Islet of Langerhans (tissue), 1 donor: ENCODE data around the gene NUP98.
"Not testable (repeated sequence)": the region's sequence is repeated elsewhere in the genome, so short reads cannot be mapped to it uniquely, and the experiment has no call there.

Experiments used
- FAIRE-seq: peaks from one replicate; lab custom pipeline; 2011; peaks lifted over from hg19 to GRCh38; lab: Jason Lieb, UNC

The NUP98 gene

DNA sequence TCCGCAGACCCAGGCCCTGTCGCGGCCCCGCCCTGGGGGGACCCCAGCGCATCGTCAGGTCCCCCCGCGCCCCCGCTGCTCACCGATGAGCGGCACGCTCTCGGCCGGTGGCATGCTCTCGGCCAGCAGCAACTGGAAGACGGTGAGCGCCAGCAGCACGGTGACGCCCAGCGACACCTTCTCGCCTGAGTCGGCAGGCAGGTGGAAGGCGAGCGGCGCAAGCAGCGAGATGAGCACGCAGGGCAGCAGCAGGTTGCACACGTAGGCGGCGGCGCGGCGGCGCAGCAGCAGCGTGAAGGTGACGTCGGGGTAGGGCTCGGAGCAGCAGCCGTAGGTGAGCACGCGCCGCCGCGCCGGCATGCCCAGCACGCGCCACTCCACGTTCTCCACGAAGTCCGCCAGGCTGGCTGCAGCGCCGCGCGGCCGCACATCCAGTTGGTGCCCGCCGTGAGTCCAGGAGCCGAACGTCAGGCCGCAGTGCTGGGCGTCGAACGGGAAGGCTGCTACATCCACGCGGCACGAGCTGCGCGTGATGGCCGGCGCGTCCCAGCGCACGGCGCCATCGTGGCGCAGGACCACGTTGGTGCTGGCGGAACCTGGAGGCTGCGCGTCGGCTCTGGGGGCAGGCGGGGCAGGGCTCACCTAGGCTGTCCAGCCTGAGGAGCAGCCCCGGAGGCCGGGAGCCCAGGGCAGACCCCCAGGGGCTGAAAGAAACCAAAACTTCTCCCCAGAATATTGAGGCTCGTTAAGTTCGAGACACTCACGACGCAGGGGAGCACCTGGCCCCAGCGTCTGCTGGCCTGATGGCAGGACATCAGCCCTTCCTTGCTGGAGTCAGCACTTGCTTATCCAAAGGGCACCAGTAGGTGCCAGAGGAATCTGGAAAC, 130.0 kb downstream of the NUP98 start:
- FAIRE-seq: no peak

DNA sequence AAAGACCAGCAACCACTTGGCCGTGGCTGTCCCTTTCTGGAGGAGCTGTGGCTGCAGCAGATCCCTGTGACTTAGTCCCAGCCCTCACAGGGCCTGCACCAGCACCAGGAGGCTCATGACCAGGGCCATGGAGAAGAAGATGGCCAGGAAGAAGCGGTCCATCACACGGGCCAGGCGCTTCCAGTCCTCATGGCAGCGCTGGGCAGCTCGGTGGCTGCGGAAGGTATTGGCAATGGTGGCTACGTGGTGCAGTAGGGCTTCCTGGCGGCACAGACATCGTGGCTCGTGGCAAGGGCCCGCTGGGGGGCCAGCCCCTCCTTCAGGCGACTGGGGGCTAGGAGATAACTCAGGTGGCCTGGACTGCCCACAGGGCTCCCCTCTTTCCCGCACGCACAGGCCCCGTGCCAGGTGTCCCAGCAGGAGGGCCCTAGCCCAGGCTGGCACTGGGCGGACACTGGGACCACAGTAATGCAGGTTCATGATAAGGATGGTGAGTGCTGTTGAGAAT, 131.3 kb downstream of the NUP98 start:
- no peak for FAIRE-seq

DNA sequence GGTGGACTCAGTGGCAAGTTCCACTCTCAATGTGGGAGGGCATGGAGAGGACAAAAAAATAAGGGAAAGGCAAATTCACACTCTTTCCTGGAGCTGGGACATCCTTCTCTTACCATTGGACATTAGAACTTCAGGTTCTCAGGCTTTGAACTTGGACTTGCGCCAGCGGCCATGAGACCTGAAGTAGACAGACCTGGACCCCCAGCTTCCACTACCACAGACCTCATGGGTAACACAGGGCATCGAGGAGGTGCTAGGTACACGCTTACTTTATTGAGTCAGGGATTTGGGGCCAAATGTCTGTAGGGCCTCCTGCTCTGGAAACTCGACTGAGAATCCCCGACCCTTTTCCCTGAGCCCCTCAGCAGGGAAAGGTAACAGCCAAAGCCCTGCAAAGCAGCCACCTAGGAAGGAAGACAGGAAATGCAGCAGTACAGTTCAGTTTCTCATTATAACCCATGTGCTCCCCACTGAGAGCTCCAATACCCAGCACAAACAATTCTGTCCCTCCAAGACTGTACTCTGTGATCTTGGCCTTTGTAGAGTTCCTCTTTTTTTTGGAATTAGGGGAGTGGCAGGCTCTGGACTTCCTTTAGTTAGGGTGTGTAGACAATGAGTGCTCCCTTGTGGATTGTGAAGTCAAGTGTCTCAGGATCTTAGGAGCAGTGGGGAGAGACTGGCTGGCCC, 131.9 kb downstream of the NUP98 start:
- no peak for FAIRE-seq

DNA sequence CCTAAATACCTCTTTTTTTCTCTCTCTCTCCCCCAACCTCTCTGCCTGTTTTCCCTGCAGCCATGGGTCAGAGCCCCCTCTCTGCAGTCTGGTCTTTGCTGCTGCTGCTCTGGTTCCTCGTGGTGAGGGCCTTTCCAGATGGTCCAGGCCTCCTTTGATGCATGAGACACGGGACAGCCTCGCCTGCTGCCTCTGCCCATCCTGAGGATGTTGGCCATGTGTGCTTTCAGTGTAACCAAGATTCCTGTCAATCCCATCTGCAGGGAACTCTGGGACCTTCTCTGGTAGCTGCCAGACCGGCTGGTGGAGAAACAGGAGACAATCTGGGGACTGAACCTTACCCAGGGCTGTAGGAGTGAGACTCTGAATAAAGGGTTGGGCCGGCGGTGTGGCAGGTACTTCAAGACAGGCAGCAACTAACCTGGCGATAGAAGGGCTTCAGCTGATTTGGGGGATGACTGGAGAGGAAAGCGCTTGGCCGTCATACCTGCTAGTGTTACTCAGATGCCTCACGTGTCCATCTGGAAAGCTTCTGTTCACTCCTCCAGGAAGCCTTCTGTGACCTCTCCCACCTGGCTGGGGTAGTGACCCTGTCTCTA, 133.2 kb downstream of the NUP98 start:
- no peak for FAIRE-seq

DNA sequence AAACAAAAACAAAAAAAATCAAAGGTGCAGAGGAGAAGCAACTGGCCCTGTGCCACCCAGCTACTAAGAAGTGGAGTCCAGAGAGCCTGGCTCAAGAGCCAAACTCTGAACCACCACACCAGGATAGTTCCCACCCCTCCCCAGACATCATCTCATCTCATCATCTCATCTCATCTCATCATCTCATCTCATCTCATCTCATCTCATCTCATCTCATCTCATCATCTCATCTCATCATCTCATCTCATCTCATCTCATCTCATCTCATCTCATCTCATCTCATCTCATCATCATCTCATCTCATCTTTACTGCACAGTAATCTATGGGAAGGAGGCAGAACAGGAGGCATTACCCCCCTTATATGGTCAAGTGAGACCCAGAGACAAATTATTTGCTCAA, 134.5 kb downstream of the NUP98 start:
- FAIRE-seq: no peak

DNA sequence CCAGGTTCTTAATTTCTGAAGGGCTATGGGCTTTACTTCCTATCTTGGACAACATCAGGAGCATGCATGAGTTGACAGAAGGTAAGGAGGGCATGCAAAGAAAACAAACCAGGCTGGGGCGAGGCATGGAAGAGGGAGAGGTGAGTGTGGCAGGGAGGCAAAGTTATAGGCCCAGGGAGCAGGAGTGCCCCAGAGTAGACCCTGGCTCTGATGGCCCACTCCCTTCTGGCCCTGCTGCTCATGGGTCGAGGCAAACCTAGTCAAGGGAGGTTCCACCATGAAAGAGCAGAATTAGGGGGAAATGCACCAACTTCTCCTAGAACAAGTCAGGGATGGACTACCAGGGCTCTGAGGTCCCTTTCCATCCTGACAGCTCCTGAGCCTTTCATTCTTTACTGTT, 136.4 kb downstream of the NUP98 start:
- no peak for FAIRE-seq

DNA sequence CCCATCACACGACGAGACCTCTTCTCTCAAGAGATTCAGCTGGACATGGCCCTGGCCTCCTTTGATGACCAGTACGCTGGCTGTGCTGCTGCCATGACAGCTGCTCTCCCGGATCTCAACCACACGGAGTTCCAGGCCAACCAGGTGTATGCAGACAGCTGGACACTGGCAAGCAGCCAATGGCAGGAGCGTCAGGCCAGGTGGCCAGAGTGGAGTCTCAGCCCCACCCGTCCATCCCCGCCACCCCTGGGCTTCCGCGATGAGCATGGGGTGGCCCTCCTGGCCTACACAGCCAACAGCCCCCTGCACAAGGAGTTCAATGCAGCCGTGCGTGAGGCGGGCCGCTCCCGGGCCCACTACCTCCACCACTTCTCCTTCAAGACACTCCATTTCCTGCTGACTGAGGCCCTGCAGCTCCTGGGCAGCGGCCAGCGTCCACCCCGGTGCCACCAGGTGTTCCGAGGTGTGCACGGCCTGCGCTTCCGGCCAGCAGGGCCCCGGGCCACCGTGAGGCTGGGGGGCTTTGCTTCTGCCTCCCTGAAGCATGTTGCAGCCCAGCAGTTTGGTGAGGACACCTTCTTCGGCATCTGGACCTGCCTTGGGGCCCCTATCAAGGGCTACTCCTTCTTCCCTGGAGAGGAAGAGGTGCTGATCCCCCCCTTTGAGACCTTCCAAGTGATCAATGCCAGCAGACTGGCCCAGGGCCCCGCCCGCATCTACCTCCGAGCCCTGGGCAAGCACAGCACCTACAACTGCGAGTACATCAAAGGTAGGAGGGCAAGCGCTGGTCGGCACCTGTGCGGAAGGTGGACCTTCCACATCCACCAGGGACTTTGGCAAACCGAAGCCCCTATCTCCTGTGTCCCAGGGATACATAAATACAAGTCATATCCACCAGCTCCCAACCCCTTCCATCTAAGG, 137.5 kb downstream of the NUP98 start:
- FAIRE-seq: no peak

DNA sequence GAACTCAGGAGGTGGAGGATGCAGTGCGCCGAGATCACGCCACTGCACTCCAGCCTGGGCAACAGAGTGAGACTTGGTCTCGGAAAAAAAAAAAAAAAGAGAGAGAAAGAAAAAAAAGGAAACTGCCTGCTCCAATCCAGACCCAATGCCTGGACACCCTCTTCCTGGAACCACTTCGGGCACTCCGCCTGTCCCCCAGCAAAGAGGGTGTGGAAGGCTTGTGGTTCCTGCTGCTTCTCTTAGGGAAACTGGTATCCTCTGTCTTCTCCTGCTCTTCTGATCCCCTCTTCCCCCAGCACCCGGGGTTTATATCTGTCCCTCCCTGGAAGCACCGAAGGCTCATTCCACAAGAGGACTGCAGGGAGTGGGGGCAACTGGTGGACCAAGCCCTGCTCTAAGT, 139.1 kb downstream of the NUP98 start:
- FAIRE-seq: no peak

DNA sequence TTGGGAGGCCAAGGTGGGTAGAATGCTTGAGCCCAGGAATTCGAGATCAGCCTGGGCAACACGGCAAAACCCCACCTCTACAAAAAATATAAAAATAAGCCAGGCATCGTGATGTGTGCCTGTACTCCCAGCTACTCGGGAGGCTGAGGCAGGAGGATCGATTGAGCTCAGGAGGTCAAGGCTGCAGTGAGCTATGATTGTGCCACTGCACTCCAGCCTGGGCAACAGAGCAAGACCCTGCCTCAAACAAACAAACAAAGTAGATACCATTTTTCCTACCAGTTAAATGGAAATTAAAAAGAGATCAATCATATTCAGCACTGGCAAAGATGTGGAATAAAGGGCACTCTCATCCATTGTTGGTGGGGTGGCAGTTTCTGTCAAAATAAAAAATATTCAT, 140.0 kb downstream of the NUP98 start:
- FAIRE-seq: not testable (repeated sequence)

DNA sequence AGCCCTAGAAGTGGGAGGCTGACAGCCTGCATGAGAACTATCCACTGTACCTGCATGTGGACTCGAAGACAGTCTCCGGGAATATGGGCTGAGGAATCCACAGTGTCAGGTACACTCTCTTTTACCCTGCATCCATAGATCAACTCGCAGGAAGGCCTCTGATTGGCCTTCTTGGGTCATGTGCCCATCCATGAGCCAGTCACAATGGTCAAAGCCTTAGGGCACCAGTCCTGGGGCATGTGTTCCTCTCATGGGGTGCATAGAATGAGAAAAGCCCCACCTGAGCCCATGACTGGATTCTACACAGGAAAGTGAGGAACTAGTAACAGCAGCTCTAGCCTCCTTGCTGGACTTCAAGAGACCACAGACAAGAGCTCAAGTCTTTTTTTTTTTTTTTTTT, 141.8 kb downstream of the NUP98 start:
- no peak for FAIRE-seq

DNA sequence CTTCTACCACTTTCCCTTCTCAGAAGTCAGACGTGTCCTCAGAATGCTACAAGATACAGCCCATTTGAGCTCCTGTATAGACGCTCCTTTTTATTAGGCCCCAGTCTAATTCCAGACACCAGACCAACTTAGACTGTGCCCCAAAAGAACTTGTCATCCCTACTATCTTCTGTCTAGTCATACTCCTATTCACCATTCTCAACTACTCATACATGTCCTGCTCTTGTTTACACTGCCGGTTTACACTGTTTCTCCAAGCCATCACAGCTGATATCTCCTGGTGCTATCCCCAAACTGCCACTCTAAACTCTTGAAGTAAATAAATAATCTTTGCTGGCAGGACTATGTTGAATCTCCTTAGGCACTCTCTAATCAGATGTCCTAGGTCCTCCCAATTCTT, 144.8 kb downstream of the NUP98 start:
- not testable (repeated sequence) for FAIRE-seq

DNA sequence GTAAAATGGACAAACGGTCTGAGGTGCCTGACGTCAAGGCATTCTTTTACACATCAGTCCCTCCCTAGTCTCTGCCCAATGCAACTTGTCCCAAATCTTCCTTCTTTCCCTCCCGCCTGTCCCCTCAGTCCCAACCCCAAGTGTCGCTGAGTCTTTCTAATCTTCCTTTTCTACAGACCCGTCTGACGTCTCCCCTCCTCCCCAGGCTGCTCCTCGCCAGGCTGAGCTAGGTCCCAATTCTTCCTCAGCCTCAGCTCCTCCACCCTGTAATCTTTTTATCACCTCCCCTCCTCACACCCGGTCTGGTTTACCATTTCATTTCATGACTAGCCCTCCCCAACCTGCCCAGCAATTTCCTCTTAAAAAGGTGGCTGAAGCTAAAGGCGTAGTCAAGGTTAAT, 148.0 kb downstream of the NUP98 start:
- not testable (repeated sequence) for FAIRE-seq

DNA sequence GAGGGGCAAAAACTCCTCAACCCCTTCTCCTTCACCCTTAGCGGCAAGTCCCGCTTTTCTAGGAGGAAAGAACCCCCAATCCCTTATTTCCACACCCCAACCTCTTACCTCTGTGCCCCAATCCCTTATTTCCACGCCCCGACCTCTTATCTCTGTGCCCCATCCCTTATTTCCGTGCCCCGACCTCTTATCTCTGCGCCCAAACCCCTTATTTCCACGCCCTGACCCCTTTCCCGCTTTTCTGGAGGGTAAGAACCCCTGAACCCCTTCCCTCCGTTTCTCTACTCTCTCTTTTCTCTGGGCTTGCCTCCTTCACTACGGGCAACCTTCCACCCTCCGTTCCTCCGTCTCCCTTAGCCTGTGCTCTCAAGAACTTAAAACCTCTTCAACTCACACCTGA, 148.5 kb downstream of the NUP98 start:
- FAIRE-seq: not testable (repeated sequence)

DNA sequence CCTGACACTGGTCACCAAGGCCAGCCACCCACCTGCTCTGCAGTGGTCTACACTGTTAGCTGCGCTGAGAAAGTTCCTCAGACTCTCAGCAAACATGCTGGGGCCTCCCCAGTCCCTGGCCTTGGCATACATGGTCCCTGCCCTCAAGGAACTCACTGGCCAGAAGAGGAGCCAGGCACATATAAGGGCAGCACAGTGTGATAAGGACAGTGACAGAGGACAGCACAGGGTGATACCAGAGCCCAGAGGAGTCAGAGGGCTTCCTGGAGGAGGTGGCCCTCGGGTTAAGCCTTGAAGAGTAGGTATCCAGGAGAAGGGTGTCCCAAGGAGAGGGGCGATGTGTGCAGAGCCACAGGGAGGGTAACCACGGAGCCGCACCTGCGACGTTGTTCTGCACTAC, 151.8 kb downstream of the NUP98 start:
- no peak for FAIRE-seq

DNA sequence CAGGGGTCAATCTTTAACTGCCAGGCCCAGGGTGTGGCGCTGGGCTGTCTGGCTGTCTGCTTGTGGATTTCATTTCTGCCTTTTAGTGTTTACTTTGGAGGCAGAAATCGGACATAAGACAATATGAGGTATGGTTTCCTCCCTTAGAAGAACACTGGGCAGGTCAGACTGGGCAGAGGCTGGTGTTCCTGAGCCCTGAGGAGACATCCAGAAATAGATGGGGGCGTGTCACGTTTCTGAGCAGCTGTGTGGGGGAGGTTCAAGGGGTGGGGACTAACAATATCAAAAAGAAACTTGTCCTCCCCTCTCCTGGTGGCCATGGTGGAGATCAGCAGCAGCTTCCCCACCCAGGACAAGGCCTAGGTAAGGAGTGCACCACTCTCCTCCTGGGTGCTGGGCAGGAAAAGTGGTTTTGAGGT, 152.5 kb downstream of the NUP98 start, which contains the start of gene ART1:
Gene ART1 (plus strand): TSS at position 312 of the 419 bp plus-strand sequence. CDS start 14,086 bp downstream, outside the sequence.
- no peak for FAIRE-seq

DNA sequence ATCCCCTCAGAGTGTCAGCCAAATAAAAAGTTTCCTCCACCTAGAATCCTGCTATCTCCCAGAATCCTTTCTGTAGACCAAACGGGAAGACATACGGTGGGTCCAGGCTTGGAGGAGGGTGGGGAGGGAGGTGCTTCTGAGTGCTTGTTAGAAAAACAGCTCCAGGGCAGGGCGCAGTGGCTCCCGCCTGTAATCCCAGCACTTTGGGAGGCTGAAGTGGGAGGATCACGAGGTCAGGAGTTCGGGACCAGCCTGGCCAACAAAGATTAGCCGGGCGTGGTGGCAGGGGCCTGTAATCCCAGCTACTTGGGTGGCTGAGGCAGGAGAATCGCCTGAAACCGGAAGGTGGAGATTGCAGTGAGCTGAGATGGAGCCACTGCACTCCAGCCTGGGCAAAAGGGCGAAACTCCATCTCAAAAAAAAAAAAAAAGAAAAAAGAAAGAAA, 154.2 kb downstream of the NUP98 start:
- not testable (repeated sequence) for FAIRE-seq

DNA sequence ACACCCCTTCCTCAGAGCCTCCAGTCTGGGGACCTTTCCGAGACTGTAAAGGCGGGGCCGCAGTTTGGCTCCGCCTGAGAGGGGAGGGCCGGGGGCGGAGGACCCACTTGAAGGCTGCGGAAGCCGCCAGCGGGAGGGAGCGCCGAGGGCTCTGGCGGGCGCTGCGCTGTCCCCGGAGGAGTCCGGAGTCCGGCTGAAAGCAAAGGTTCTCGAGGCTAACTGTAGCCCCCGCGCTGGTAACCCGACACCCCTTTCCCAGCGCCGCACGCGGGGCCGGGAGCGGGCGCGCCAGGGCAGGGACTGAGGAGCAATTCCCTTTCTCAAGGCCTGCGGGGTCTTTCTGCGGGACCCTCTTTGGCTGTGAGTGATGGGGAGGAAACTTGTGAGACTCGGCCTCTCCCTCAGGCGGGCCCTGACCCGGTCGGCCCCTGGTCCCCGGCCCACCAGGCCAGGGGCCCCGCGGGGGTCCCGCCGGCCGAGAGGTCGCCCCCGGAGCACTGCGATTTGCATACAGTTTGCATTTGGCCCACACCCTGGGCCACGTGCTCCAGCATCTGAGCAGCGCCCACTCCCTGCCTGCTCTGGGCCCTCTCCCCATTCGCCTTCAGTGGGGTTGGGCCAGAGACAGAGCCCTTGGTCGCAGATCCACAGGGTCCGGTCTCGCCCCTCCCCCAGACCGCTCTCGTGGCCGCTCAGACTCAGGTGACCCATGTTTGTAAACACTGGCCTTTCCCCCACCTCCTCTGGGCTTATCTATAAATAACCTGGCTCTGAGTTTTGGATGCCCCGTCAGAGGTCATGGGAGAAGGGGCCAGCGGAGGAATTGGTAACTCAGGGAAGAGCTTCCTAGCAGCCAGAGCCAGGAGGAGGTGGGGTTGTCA, 155.0 kb downstream of the NUP98 start:
- FAIRE-seq: no peak

DNA sequence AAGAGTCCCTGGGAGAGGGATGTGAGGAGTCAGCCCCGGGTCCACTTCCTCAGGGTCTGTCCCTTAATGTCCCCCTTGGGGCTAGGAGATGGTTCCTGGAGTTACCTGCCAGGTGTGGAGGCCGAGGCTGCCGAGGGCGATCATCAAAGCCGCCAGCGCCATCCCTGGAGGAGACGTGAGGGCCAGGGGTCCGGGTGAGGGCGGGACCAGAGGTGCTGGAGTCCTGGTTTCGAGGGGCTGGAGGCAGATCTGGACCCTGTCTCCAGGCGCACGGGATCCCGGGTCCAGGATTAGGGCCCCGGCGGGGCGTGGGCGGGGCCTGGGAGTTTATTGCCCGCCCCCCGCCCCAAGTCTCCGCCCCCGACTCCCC, 155.7 kb downstream of the NUP98 start, which contains the start of gene ART5:
Gene ART5 (minus strand): TSS at position 292 of the 370 bp plus-strand sequence. CDS start 130 bp downstream, at position 162.
- no peak for FAIRE-seq

DNA sequence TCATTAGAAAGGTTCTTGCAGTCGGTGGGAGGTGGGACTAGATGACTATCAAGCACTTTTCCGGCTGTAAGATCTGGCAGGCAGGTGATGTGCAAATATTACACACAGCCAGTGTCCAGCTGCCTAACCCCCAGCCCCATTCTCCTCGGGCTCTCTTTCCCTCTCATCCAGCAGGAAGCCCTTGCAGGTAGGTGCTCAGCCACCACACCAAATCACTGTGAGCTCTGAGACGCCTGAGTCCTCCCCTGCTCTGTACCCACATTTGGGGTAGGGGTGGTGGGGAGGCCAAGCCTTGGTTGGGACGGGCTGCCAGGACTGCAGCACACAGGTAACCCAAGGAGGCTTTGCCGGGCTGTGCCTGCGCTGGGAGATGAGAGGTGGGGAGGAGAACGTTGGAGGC, 156.2 kb downstream of the NUP98 start:
- FAIRE-seq: no peak

DNA sequence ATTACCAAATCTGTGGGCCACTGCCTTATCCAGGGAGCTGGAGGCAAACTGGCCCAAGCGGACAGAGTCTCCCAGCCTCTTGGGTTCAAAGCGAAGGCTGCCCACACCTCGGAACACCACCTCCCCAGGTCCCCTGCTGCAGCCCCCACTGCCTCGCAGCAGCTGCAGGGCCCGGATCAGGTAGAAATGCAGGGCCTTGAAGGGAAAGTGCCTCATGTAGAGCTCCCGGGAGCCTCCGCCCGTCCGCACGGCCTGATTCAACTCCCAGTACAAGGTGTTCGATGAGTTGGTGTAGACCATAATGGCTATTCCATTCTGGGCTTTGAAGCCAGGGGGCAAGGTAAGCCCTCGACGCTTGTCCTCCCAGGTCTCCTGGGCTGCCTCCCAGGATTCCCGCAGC, 157.5 kb downstream of the NUP98 start:
- FAIRE-seq: no peak

DNA sequence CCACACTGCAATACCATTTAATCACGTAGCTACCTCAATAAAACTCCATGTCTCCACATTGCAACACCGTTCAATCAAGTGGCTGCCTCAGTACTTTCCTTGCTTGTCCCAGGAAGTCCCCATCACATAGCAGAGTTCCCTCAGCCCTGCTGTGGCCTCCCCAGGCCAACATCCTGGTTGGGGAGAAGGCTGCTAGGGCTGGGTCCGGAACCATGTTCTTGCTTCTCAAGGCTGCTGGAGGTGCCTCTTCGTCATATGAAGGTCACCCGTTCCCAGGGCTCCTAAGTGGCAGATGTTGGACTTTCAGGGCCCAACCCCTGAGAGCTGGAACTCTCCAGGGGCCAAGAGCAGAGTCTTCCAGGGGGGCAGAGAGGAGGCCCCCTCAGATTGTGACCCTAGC, 158.8 kb downstream of the NUP98 start:
- no peak for FAIRE-seq
